ENCODE data around the gene GBF1. TPM values are rescaled to one million over a fixed set of nuclear protein-coding genes. Genes with fewer than 3 reads are reported as not detected.

GBF1 gene
- total and polyA plus RNA-seq, 4 donors = 6.0 to 27.2 (median 15.2) TPM

DNA sequence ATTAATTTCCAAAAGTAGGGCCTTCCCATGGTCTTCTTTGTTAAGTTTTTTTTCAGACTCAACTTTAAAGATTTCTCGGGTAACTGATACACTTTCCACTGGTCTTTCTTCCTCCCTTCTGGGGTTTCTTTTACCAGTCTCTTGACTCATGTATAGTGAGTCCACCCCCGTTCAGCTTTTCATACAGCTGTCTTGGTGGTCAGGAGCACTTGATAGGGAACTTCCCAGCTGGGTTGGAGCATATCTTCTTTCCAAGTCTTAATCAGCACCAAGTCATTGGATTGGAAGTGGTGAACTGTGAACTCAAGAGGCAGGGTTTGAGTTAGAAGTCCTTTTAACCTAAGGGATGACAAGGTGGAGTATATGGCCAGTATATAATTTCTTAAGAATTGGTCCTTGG lies 48.4 kb upstream of the GBF1 start:
- Histone ChIP-seq H3K9me3 (ENCODE audit: control insufficient read depth in 4 of 4, low read length in 3 of 4) (no peaks in the 10 kb centered on the region), H3K4me3 (ENCODE audit: low read depth in 1 of 3, low read length in 3 of 3) (no peak overlapping the region)
- no peak for TF ChIP-seq FOXA1 (IDR thresholded peaks at IDR 0.05)
- TF ChIP-seq EGR1 (IDR thresholded peaks at IDR 0.05; ENCODE audit: low read depth in 2 of 2) = no peak
- no peak for TF ChIP-seq REST (IDR thresholded peaks at IDR 0.05)
- no peak for TF ChIP-seq HNF4G (IDR thresholded peaks at IDR 0.05)
- no peak for TF ChIP-seq FOXA2 (IDR thresholded peaks at IDR 0.05)
- TF ChIP-seq SP1 (IDR thresholded peaks at IDR 0.05) = no peak
- TF ChIP-seq TAF1 (conservative IDR thresholded peaks at IDR 0.05) = no peak
- TF ChIP-seq RXRA (IDR thresholded peaks at IDR 0.05) = no peak
- no peak for TF ChIP-seq MAX (IDR thresholded peaks at IDR 0.05)
- no peak for TF ChIP-seq JUND (IDR thresholded peaks at IDR 0.05)
- TF ChIP-seq NR2F2 (IDR thresholded peaks at IDR 0.05) = no peak
- TF ChIP-seq, protein P1, sequence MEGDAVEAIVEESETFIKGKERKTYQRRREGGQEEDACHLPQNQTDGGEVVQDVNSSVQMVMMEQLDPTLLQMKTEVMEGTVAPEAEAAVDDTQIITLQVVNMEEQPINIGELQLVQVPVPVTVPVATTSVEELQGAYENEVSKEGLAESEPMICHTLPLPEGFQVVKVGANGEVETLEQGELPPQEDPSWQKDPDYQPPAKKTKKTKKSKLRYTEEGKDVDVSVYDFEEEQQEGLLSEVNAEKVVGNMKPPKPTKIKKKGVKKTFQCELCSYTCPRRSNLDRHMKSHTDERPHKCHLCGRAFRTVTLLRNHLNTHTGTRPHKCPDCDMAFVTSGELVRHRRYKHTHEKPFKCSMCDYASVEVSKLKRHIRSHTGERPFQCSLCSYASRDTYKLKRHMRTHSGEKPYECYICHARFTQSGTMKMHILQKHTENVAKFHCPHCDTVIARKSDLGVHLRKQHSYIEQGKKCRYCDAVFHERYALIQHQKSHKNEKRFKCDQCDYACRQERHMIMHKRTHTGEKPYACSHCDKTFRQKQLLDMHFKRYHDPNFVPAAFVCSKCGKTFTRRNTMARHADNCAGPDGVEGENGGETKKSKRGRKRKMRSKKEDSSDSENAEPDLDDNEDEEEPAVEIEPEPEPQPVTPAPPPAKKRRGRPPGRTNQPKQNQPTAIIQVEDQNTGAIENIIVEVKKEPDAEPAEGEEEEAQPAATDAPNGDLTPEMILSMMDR (IDR thresholded peaks at IDR 0.05; ENCODE audit: low read depth, low read length, missing input control) = no peak

DNA sequence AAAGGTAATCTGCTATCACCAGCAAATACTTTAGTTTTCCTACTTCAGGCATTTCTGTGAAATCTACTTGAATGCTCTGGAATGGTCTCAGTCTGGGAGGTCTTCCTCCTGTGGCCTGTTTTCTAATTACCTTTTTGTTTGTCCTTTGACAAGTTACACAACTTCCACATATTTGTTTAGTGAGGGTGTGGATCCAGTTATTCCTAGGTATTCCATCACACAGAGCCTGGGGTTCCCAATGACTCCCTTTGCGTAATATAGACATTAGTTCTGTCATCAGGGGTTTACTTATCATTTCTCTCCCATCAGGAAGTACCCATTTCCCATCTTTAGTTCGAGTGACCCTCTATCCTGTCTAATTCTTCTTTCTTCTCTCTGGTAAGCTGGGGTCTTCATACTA lies 47.3 kb upstream of the GBF1 start:
- Histone ChIP-seq H3K9me3 (ENCODE audit: control insufficient read depth in 4 of 4, low read length in 3 of 4) (no peaks in the 10 kb centered on the region), H3K9ac (ENCODE audit: low read depth in 1 of 2, low read length in 2 of 2) (no peak overlapping the region), H3K4me3 (ENCODE audit: low read depth in 1 of 3, low read length in 3 of 3) (no peak overlapping the region), H3K27ac (ENCODE audit: low read depth in 1 of 2, low read length in 2 of 2) (no peak overlapping the region), H3K27me3 (ENCODE audit: control insufficient read depth in 4 of 4, insufficient read depth in 4 of 4, low read length in 3 of 4) (no peaks in the 10 kb centered on the region), H3K4me1 (ENCODE audit: control insufficient read depth in 4 of 4, insufficient read depth in 4 of 4, low read length in 3 of 4) (no peaks in the 10 kb centered on the region), H3K36me3 (ENCODE audit: control insufficient read depth in 4 of 4, insufficient read depth in 3 of 4, low read depth in 1 of 4, low read length in 3 of 4) (no peaks in the 10 kb centered on the region)
- TF ChIP-seq JUND (IDR thresholded peaks at IDR 0.05) (no peak), FOXA1 (IDR thresholded peaks at IDR 0.05) (no peak), EGR1 (IDR thresholded peaks at IDR 0.05; ENCODE audit: low read depth in 2 of 2) (no peak), HNF4G (IDR thresholded peaks at IDR 0.05) (no peak), HNF4A (conservative IDR thresholded peaks at IDR 0.05) (no peak), YY1 (IDR thresholded peaks at IDR 0.05) (no peak), TAF1 (conservative IDR thresholded peaks at IDR 0.05) (no peak), REST (IDR thresholded peaks at IDR 0.05) (no peak), MAX (IDR thresholded peaks at IDR 0.05) (no peak), GABPA (IDR thresholded peaks at IDR 0.05 in 1 of 2, conservative IDR thresholded peaks at IDR 0.05 in 1 of 2) (no peak)
- TF ChIP-seq, protein P1 (IDR thresholded peaks at IDR 0.05; ENCODE audit: low read depth, low read length, missing input control) = no peak
- DNase-seq (ENCODE audit: low spot score) = no peak
- 62% methylated on average over 2 of the region's 2 CpGs for WGBS

More for the DNA sequence above, 48.4 kb upstream of the GBF1 start:
- WGBS = 77% methylated on average over 2 of the region's 2 CpGs
- Histone ChIP-seq H3K9ac (ENCODE audit: low read depth in 1 of 2, low read length in 2 of 2) (no peak overlapping the region), H3K27ac (ENCODE audit: low read depth in 1 of 2, low read length in 2 of 2) (no peak overlapping the region), H3K36me3 (ENCODE audit: control insufficient read depth in 4 of 4, insufficient read depth in 3 of 4, low read depth in 1 of 4, low read length in 3 of 4) (no peaks in the 10 kb centered on the region), H3K4me1 (ENCODE audit: control insufficient read depth in 4 of 4, insufficient read depth in 4 of 4, low read length in 3 of 4) (no peaks in the 10 kb centered on the region), H3K27me3 (ENCODE audit: control insufficient read depth in 4 of 4, insufficient read depth in 4 of 4, low read length in 3 of 4) (no peaks in the 10 kb centered on the region)
- no peak for DNase-seq (ENCODE audit: low spot score)
